ENCODE data around the gene ANKH. TPM values are rescaled to one million over a fixed set of nuclear protein-coding genes. Genes with fewer than 3 reads are reported as not detected.
"Not testable (repeated sequence)": the region's sequence is repeated elsewhere in the genome, so short reads cannot be mapped to it uniquely, and the experiment has no call there.

The ANKH gene
- polyA plus RNA-seq (9.9 and 13.7 TPM in 2 replicates), polyA minus RNA-seq (54.9 and 56.0 TPM in 2 replicates)

DNA sequence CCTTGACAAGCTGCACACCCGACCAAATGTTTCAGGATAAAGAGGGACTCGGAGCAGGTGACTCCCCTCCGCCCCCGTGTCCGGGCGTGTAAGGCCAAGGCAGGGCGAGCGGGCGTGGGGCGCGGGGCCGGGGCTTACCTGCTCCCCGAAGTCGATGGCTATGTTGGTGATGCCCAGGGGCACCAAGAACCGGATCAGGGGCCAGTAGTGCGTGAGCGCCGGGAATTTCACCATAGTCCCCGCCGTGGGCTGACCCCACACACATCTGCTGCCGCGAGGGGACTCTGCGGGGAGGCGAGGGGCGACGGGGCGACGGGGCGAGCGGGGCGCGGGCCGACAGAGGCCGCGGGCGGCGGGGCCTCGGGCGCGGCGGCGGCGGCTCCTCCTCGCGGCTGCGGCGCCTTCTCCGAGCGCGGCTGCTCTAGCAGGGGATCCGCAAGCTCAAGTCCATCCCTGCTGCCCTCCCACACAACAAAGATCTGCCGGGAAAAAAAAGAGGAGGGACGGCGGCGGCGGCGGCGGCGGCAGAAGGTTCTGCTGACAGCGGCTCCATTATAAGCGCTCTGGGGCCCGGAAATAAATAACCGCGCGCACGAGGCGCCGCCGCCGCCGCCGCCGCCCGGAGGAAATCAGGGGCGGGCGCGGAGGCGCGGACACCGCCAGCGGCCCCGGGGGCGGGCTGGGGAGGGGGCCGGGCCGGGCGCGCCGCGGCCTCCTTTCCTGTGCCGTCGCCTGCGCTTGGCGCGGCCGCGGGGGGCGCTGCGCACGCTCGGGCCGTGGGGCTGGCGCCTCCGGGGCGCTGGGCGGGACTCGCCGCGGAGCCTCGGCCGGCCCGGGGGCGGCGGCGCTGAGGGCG lies at the start of gene ANKH:
ANKH (minus strand) TSS at position 565 of the 856 bp plus-strand sequence; CDS start at position 234, 331 bp downstream.
- no peaks in the 10 kb centered on the region for H3K9me2 ChIP-seq (ENCODE audit: insufficient read depth, low read length)
- peak within 1 kb of the TSS; percentile 58 for H3K27ac ChIP-seq (ENCODE audit: low read length)
- peak within 1 kb of the TSS; percentile 89 for H3K4me3 ChIP-seq (ENCODE audit: low read length)
- peak within 1 kb of the TSS; percentile 79 for H3K4me2 ChIP-seq (ENCODE audit: low read length)
- no peaks in the 10 kb centered on the region for H3K9me3 ChIP-seq (ENCODE audit: low read length)
- H3K36me3 ChIP-seq (ENCODE audit: insufficient read depth, low read length): no peaks in the 10 kb centered on the region
- H4K20me1 ChIP-seq (ENCODE audit: insufficient read depth): no peaks in the 10 kb centered on the region
- TF ChIP-seq POLR2AphosphoS5 (IDR thresholded peaks at IDR 0.05) (peak; percentile 13), TAF1 (IDR thresholded peaks at IDR 0.05; ENCODE audit: low read depth) (no peak)
- no peaks in the 10 kb centered on the region for H3K27me3 ChIP-seq (ENCODE audit: insufficient read depth, low read depth, low read length)
- H3K9ac ChIP-seq (ENCODE audit: low read length): peak within 1 kb of the TSS; percentile 78
- no peaks in the 10 kb centered on the region for H3F3A ChIP-seq (ENCODE audit: insufficient read depth, low read length, poor library complexity, severe bottlenecking)
- H3K79me2 ChIP-seq (replicated peaks; ENCODE audit: insufficient read depth, low read length): peaks cover 30% of the 10 kb centered on the region
- H2AFZ ChIP-seq (ENCODE audit: low read depth, low read length): peak within 1 kb of the TSS; percentile 58

- H4K20me1 ChIP-seq (ENCODE audit: insufficient read depth): no peaks in the 10 kb centered on the region
- no peak overlapping the region for H3K9ac ChIP-seq (ENCODE audit: low read length)
- H3K36me3 ChIP-seq (ENCODE audit: insufficient read depth, low read length): no peaks in the 10 kb centered on the region
- H3K9me2 ChIP-seq (ENCODE audit: insufficient read depth, low read length): no peaks in the 10 kb centered on the region
- H3K9me3 ChIP-seq (ENCODE audit: low read length): no peaks in the 10 kb centered on the region
- H3K27ac ChIP-seq (ENCODE audit: low read length): no peak overlapping the region
- no peak overlapping the region for H2AFZ ChIP-seq (ENCODE audit: low read depth, low read length)
- no peak for TF ChIP-seq REST (IDR thresholded peaks at IDR 0.05; ENCODE audit: borderline replicate concordance)
- no peak for TF ChIP-seq CTCF (IDR thresholded peaks at IDR 0.05; ENCODE audit: poor library complexity, severe bottlenecking)
- no peak overlapping the region for H3K4me2 ChIP-seq (ENCODE audit: low read length)
- H3K79me2 ChIP-seq (replicated peaks; ENCODE audit: insufficient read depth, low read length): no peaks in the 10 kb centered on the region
- H3K27me3 ChIP-seq (ENCODE audit: insufficient read depth, low read depth, low read length): no peaks in the 10 kb centered on the region
- H3K4me3 ChIP-seq (ENCODE audit: low read length): no peak overlapping the region
- no peaks in the 10 kb centered on the region for H3F3A ChIP-seq (ENCODE audit: insufficient read depth, low read length, poor library complexity, severe bottlenecking)
Observed at GRCh38 chr5:14920121-14920520, 48.5 kb upstream of the ANKH start.

DNA sequence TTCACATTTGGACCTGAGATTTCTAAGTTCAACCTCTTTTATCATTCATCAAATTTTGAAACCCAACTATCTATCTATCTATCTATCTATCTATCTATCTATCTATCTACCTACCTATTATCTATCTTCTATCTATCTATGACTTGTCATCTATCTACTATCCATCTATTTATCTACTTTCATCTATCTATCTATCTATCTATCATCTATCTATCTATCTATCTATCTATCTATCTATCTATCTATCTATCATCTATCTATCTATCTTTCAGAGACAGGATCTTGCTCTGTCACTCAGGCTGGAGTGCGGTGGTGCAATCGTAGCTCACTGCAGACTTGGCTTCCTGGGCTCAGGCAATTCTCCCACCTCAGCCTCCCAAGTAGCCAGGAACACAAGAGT lies 47.5 kb upstream of the ANKH start:
- H3K4me2 ChIP-seq (ENCODE audit: low read length); H3K79me2 ChIP-seq (replicated peaks; ENCODE audit: insufficient read depth, low read length); H3K9me3 ChIP-seq (ENCODE audit: low read length); H4K20me1 ChIP-seq (ENCODE audit: insufficient read depth); H3K36me3 ChIP-seq (ENCODE audit: insufficient read depth, low read length); H3K9me2 ChIP-seq (ENCODE audit: insufficient read depth, low read length); H2AFZ ChIP-seq (ENCODE audit: low read depth, low read length); H3K4me3 ChIP-seq (ENCODE audit: low read length); H3K9ac ChIP-seq (ENCODE audit: low read length); H3F3A ChIP-seq (ENCODE audit: insufficient read depth, low read length, poor library complexity, severe bottlenecking); H3K27me3 ChIP-seq (ENCODE audit: insufficient read depth, low read depth, low read length); H3K27ac ChIP-seq (ENCODE audit: low read length): not testable (repeated sequence)

Data from neural cell (in vitro differentiated cells).